Kidney epithelial cell (primary cell): ENCODE results near the gene SLC12A7. TPM values are rescaled to one million over a fixed set of nuclear protein-coding genes. Genes with fewer than 3 reads are reported as not detected.

Experiments used
- DNase-seq: peaks from one replicate; pipeline ENCODE4 v3.0.0-alpha.2; 2010; ENCODE audit warnings: low read depth
- H3K27me3 ChIP-seq: 2 replicates; pipeline ENCODE4 v1.6.0; 2011; ENCODE audit warnings: low read length; ENCODE audit not compliant: control insufficient read depth, insufficient read depth
- H3K36me3 ChIP-seq: 2 replicates; pipeline ENCODE4 v1.5.1; 2011; ENCODE audit warnings: low read length; ENCODE audit not compliant: control insufficient read depth, insufficient read depth
- H3K4me3 ChIP-seq: 2 replicates; pipeline ENCODE4 v1.5.1; 2011; ENCODE audit warnings: low read depth, mild to moderate bottlenecking, control low read depth, low read length
- CTCF ChIP-seq: IDR thresholded peaks from 2 replicates; pipeline ENCODE4 v1.5.1; 2011; ENCODE audit warnings: mild to moderate bottlenecking, moderate library complexity, low read length, control low read depth, inconsistent platforms; ENCODE audit not compliant: insufficient read depth, poor library complexity, severe bottlenecking
- total RNA-seq: library from RNA; depleted of rRNA; stranded (reverse); fragments of >200 nt; gene quantifications from 2 replicates; pipeline ENCODE4 v1.2.3, GENCODE V29; 2015

The SLC12A7 gene
- total RNA-seq, 1 donor from 2014 or later, result 50.3 TPM

DNA sequence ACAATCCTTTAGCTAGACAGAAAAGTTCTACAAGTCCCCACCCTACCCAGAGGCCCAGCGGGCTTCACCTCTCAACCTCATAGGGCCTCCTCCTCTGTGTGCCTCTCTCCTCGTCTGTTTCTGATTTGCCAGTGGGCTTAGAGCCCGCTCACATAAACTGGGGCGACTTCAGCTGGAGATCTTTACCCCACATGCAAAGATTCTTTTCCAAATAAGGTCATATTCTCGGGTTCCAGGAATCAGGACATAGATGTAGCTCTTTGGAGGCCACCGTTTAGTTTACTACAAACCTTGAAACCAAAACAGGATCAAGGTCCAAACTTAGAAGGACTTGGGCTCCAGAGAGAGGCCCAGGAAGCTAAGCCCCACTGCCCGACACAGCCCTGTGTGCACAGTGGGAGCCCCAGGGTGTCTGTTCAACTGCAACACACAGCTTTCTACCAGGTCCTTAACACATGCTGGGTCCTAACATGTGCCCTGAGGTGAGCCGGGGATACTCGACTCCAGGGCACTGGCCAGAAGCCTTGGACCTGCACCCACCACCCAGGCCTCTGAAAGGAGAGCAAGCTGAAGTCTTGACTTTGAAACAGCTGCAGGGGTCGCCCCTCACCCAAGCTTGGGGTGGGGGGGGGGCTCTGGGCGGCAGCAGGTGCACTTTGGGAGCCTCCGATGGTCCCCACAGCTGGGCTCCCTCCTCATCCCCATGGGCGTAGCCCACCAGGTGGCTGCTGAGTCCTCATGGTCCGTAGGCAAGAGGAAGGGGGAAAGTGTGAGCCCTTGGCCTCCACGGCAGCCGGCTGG is 26.8 kb upstream of the SLC12A7 start:
- TF ChIP-seq CTCF, result no peak
- Histone ChIP-seq H3K4me3 (no peak overlapping the region), H3K27me3 (peaks cover 30% of the 10 kb centered on the region), H3K36me3 (no peaks in the 10 kb centered on the region)
- DNase-seq, result no peak

DNA sequence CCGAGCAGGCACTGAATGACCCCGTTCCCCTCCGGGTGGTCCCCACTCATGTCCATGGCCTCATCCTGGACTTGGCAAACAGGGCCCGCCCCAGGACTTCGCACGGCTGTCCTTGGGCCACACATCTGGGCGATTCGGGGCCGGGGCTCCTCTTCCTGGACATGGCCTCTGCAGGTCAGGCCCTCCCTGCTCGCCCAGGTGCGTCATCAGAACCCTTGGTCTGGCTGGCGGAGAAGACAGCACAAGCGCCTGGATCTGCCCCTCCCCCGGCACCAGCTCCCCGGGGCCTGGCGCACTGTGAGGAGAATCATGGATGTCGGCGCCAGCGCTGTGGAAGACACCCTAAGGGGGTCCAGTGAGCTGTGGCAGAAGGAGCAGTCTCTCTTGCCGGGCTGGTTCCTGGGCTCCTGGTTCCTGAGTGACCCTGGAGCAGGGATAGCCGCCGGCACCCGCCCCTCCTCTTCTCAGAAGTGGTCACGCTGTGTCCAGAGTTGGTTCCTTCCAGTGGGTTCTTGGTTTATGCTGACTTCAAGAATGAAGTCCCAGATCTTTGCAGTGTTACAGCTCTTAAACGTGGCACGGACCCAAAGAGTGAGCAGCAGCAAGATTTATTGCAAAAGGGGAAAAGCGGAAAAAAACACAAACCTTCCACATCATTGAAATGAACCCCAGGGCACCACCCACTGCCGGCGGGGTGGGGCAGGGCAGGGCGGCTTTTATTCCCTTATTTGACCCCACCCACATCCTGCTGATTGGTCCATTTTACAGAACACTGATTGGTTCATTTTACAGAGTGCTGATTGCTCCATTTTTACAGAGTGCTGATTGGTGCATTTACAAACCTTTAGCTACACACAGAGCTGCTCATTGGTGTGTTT is 25.9 kb upstream of the SLC12A7 start:
- no peaks in the 10 kb centered on the region for H3K36me3 ChIP-seq
- peaks cover 29% of the 10 kb centered on the region for H3K27me3 ChIP-seq
- DNase-seq, result no peak
- no peak overlapping the region for H3K4me3 ChIP-seq
- TF ChIP-seq CTCF, result no peak

GRCh38 chr5:1136814-1137213 is 25.0 kb upstream of the SLC12A7 start:
- no peak overlapping the region for H3K4me3 ChIP-seq
- H3K36me3 ChIP-seq, result no peaks in the 10 kb centered on the region
- TF ChIP-seq CTCF, result no peak
- peaks cover 28% of the 10 kb centered on the region for H3K27me3 ChIP-seq
- no peak for DNase-seq

DNA sequence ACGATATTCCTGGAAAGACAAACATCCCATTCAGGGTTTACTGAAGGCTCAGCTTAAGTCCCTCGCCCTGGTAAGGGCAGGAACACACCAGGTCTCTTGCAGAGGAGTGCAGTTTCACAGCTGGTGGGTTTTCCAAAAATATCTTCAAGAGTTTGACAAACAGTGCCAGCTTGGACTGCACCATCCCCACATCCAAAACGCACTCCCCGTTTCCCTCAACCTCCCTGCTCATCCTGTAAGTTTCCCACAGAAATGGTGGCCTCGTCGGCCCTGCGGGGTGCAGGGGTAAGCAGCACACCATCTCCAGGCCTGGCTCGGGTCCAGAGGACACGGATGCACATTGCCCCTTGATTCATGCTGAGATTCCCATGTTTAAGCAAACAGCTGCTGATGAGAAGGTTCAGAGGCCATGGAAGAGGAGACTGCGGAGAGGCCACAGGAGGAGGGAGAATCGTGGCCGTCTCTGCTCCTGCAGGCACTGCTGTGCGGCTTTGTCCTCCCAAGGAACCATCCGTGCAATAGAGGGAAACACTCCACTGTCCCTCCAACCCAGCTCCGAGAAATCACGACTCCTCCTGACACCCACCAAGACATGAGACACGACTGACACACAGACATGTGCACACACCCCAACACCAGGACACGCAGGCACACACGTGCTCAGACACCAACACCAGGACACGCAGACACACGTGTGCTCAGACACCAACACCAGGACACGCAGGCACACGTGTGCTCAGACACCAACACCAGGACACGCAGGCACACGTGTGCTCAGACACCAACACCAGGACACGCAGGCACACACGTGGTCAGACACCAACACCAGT is 24.0 kb upstream of the SLC12A7 start:
- no peak for TF ChIP-seq CTCF
- Histone ChIP-seq H3K36me3 (no peaks in the 10 kb centered on the region), H3K4me3 (no peak overlapping the region), H3K27me3 (peaks cover 23% of the 10 kb centered on the region)
- no peak for DNase-seq

DNA sequence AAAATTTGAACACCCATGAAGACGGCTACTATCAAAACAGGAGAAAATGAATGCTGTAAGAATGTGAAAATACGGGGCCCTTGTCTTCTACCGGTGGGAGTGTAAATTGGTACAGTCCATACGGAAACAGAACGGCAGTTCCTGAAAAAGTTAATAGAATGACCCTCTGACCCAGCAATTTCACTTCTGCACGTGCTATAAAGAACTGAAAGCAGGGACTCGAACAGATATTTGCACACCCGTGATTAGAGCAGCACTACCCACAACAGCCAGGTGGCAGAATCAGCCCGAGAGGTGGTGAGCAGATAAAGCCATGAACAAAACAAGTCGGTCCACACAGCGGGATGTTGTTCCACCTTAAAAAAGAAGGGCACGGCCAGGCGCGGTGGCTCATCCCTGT is 22.6 kb upstream of the SLC12A7 start:
- peaks cover 22% of the 10 kb centered on the region for H3K27me3 ChIP-seq
- no peak for TF ChIP-seq CTCF
- H3K36me3 ChIP-seq, result no peaks in the 10 kb centered on the region
- H3K4me3 ChIP-seq, result no peak overlapping the region
- DNase-seq, result no peak
